Rectal smooth muscle tissue (tissue), 1 donor: ENCODE results near the gene RABEP2.

Source experiments
- H3K27ac ChIP-seq: one replicate; pipeline ENCODE4 v1.7.0; 2013; ENCODE audit warnings: low read depth, low read length, inconsistent platforms
- H3K27me3 ChIP-seq: one replicate; pipeline ENCODE4 v1.7.0; 2013; ENCODE audit warnings: low read length; ENCODE audit not compliant: control insufficient read depth, insufficient read depth
- H3K36me3 ChIP-seq: one replicate; pipeline ENCODE4 v1.7.0; 2013; ENCODE audit warnings: low read length; ENCODE audit not compliant: control insufficient read depth, insufficient read depth
- H3K4me1 ChIP-seq: one replicate; pipeline ENCODE4 v1.7.0; 2013; ENCODE audit warnings: low read length; ENCODE audit not compliant: control insufficient read depth, insufficient read depth
- H3K4me3 ChIP-seq: one replicate; pipeline ENCODE4 v1.7.0; 2013; ENCODE audit warnings: low read length
- H3K9ac ChIP-seq: one replicate; pipeline ENCODE4 v1.7.0; 2013; ENCODE audit warnings: low read length

Gene RABEP2

GRCh38 chr16:28910086-28911031, 14.7 kb downstream of the RABEP2 start:
- Histone ChIP-seq H3K36me3 (peaks cover 10% of the 10 kb centered on the region), H3K27ac (no peak overlapping the region), H3K4me1 (no peaks in the 10 kb centered on the region), H3K4me3 (no peak overlapping the region), H3K9ac (no peak overlapping the region), H3K27me3 (no peaks in the 10 kb centered on the region)

DNA sequence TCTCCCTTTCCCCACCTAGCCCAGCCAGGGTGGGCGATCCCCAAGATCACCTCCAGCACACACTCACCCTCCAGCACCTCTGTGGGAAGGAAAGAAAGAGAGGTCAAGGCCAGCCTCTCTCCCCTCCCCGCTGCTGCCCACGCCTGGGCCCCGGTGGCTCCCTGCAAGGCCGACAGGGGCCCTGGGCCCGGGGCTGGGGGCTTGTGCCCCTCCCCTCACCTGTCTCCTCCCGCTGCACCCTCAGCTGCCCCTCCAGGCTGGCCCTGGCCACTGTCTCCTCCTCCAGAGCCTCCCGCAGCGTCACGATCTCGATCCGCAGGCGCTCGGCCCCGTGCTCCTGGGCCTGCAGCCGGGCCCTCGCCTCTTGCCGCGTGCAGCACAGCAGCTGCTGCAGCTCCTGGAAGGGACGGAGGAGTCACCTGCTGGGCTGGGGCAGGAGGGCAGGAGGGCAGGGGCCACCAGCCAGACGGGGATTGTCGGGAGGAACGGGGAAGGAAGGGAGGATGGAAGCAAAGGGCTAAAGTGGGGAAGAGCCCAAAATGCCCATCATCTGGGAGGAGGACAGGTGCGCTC, 19.2 kb downstream of the RABEP2 start:
- Histone ChIP-seq H3K27ac (no peak overlapping the region), H3K4me3 (no peak overlapping the region), H3K36me3 (peaks cover 10% of the 10 kb centered on the region), H3K27me3 (no peaks in the 10 kb centered on the region), H3K4me1 (no peaks in the 10 kb centered on the region), H3K9ac (no peak overlapping the region)

GRCh38 chr16:28905229-28905754, 19.7 kb downstream of the RABEP2 start:
- Histone ChIP-seq H3K9ac (no peak overlapping the region), H3K36me3 (peaks cover 10% of the 10 kb centered on the region), H3K4me1 (no peaks in the 10 kb centered on the region), H3K27ac (no peak overlapping the region), H3K27me3 (no peaks in the 10 kb centered on the region), H3K4me3 (no peak overlapping the region)

- Histone ChIP-seq H3K27ac (no peak overlapping the region), H3K27me3 (no peaks in the 10 kb centered on the region), H3K36me3 (peaks cover 10% of the 10 kb centered on the region), H3K4me1 (no peaks in the 10 kb centered on the region), H3K4me3 (no peak overlapping the region), H3K9ac (no peak overlapping the region)
Observed at GRCh38 chr16:28904828-28905227, 20.2 kb downstream of the RABEP2 start.

- Histone ChIP-seq H3K36me3 (peaks cover 10% of the 10 kb centered on the region), H3K4me1 (no peaks in the 10 kb centered on the region), H3K27me3 (no peaks in the 10 kb centered on the region), H3K27ac (no peak overlapping the region), H3K4me3 (no peak overlapping the region), H3K9ac (no peak overlapping the region)
Observed at GRCh38 chr16:28904363-28904762, 20.7 kb downstream of the RABEP2 start.

GRCh38 chr16:28903344-28904042, 21.5 kb downstream of the RABEP2 start:
- no peak overlapping the region for H3K9ac ChIP-seq
- H3K27ac ChIP-seq: no peak overlapping the region
- no peak overlapping the region for H3K4me3 ChIP-seq
- peaks cover 7% of the 10 kb centered on the region for H3K36me3 ChIP-seq
- no peaks in the 10 kb centered on the region for H3K4me1 ChIP-seq
- H3K27me3 ChIP-seq: no peaks in the 10 kb centered on the region

DNA sequence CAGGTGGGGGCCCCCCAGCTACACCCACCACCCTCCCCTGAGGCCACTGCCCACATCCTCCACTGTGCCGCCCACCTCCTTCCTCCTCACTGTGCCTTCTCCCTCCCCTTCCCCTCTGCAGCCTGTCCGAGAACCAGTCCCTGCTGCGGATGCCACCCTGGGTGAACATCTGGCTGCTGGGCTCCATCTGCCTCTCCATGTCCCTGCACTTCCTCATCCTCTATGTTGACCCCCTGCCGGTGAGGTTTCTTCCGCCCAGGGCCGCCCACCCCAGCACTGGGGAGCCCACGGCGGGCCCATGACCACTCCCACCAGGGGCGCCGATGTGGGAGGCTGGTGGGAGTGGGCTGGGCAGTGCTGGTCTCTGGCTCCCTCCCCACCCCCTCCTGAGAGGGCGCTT, 22.1 kb downstream of the RABEP2 start:
- Histone ChIP-seq H3K4me1 (no peaks in the 10 kb centered on the region), H3K36me3 (peaks cover 4% of the 10 kb centered on the region), H3K27ac (no peak overlapping the region), H3K9ac (no peak overlapping the region), H3K27me3 (no peaks in the 10 kb centered on the region), H3K4me3 (no peak overlapping the region)

GRCh38 chr16:28901862-28902261, 23.2 kb downstream of the RABEP2 start:
- Histone ChIP-seq H3K4me3 (no peak overlapping the region), H3K9ac (no peak overlapping the region), H3K4me1 (no peaks in the 10 kb centered on the region), H3K27ac (no peak overlapping the region), H3K36me3 (peaks cover 4% of the 10 kb centered on the region), H3K27me3 (no peaks in the 10 kb centered on the region)

DNA sequence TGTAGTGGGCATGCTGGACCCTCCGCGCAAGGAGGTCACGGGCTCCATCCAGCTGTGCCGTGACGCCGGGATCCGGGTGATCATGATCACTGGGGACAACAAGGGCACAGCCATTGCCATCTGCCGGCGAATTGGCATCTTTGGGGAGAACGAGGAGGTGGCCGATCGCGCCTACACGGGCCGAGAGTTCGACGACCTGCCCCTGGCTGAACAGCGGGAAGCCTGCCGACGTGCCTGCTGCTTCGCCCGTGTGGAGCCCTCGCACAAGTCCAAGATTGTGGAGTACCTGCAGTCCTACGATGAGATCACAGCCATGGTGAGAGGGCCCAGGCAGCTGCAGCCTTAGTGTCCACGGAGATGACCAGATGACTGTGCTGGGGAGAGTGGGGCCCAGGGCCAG, 24.4 kb downstream of the RABEP2 start:
- Histone ChIP-seq H3K27ac (no peak overlapping the region), H3K36me3 (peaks cover 4% of the 10 kb centered on the region), H3K27me3 (no peaks in the 10 kb centered on the region), H3K9ac (no peak overlapping the region), H3K4me1 (no peaks in the 10 kb centered on the region), H3K4me3 (no peak overlapping the region)

GRCh38 chr16:28899882-28900590, 25.0 kb downstream of the RABEP2 start:
- Histone ChIP-seq H3K27me3 (no peaks in the 10 kb centered on the region), H3K9ac (no peak overlapping the region), H3K4me1 (no peaks in the 10 kb centered on the region), H3K36me3 (peaks cover under 1% of the 10 kb centered on the region), H3K4me3 (no peak overlapping the region), H3K27ac (no peak overlapping the region)

DNA sequence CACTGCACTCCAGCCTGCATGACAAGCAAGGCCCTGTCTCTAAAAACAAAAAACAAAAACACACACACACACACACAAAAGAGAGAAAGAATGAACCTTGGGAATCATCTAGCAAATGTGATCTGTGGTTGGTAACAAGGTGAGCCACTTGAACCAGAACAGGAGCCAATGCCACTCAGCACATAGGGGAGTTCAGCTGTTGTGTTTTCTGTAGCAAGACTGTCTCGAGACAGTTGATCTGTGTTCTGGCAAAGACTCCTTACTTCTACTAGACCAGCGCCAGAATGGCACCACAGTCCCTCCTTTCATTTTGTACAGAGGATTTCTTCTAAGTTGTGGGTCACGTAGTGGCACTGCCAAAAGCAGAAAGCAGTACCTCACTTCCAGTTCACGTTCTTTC, 26.1 kb downstream of the RABEP2 start:
- Histone ChIP-seq H3K4me3 (no peak overlapping the region), H3K36me3 (no peaks in the 10 kb centered on the region), H3K9ac (no peak overlapping the region), H3K4me1 (no peaks in the 10 kb centered on the region), H3K27me3 (no peaks in the 10 kb centered on the region), H3K27ac (no peak overlapping the region)

GRCh38 chr16:28898266-28898665, 26.8 kb downstream of the RABEP2 start:
- no peaks in the 10 kb centered on the region for H3K36me3 ChIP-seq

More at GRCh38 chr16:28898266-28898665, 26.8 kb downstream of the RABEP2 start:
- no peak overlapping the region for H3K27ac ChIP-seq
- no peaks in the 10 kb centered on the region for H3K27me3 ChIP-seq
- no peak overlapping the region for H3K9ac ChIP-seq
- no peak overlapping the region for H3K4me3 ChIP-seq
- H3K4me1 ChIP-seq: no peaks in the 10 kb centered on the region
